Measurements from ENCODE around the gene URM1.

Gene URM1

GRCh38 chr9:128388150-128388549 lies 17.0 kb downstream of the URM1 start:
- no peak for DNase-seq

- no peak for DNase-seq
Measured at GRCh38 chr9:128389395-128390149, 18.4 kb downstream of the URM1 start.

GRCh38 chr9:128390150-128390812 lies 19.1 kb downstream of the URM1 start:
- DNase-seq, result no peak

- DNase-seq, result no peak
Measured at GRCh38 chr9:128390813-128391711, 19.9 kb downstream of the URM1 start.

GRCh38 chr9:128391956-128392301 lies 20.8 kb downstream of the URM1 start:
- DNase-seq, result no peak

GRCh38 chr9:128392302-128393144 lies 21.3 kb downstream of the URM1 start:
- no peak for DNase-seq

- no peak for DNase-seq
Measured at GRCh38 chr9:128393145-128393775, 22.1 kb downstream of the URM1 start.

GRCh38 chr9:128393970-128394369 lies 22.8 kb downstream of the URM1 start:
- DNase-seq, result no peak

- DNase-seq, result no peak
Measured at GRCh38 chr9:128394379-128395168, 23.4 kb downstream of the URM1 start.

GRCh38 chr9:128396970-128397613 lies 25.9 kb downstream of the URM1 start:
- peak; percentile 30 for DNase-seq

GRCh38 chr9:128397831-128398230 lies 26.7 kb downstream of the URM1 start:
- no peak for DNase-seq

GRCh38 chr9:128399861-128400260 lies 28.7 kb downstream of the URM1 start:
- no peak for DNase-seq

GRCh38 chr9:128404560-128404959 lies 33.4 kb downstream of the URM1 start:
- DNase-seq, result no peak

- no peak for DNase-seq
Measured at GRCh38 chr9:128405077-128405779, 34.1 kb downstream of the URM1 start.

- no peak for DNase-seq
Measured at GRCh38 chr9:128405780-128406171, 34.6 kb downstream of the URM1 start.

- DNase-seq, result no peak
Measured at GRCh38 chr9:128406848-128407391, 35.7 kb downstream of the URM1 start.

- DNase-seq, result no peak
Measured at GRCh38 chr9:128408963-128409431, 37.8 kb downstream of the URM1 start.

- DNase-seq, result no peak
Measured at GRCh38 chr9:128409450-128409849, 38.3 kb downstream of the URM1 start.

GRCh38 chr9:128409978-128410377 lies 38.8 kb downstream of the URM1 start:
- DNase-seq, result no peak

All from GF-D8 (cell line).